Fibroblast of mammary gland (primary cell): Measurements from ENCODE around the gene CLEC11A.

Source experiments
- DNase-seq: peaks from one replicate; pipeline ENCODE4 v3.0.0-alpha.2; 2010; ENCODE audit warnings: low read depth
- H3K4me3 ChIP-seq: 2 replicates; pipeline ENCODE4 v1.5.1; 2011; ENCODE audit warnings: low read depth, mild to moderate bottlenecking, low read length, moderate library complexity; ENCODE audit not compliant: control insufficient read depth
- TF ChIP-seq, protein P1 (sequence below): conservative IDR thresholded peaks from 2 replicates; pipeline ENCODE4 v1.5.1; 2011; ENCODE audit warnings: low read depth, low read length, inconsistent platforms; ENCODE audit not compliant: control insufficient read depth, insufficient read depth

The CLEC11A gene

GRCh38 chr19:50722201-50723013 is 757 bp upstream of the CLEC11A start:
- peak; percentile 35 for DNase-seq
- peak overlapping the region; percentile 74 for H3K4me3 ChIP-seq
- TF ChIP-seq, protein P1, sequence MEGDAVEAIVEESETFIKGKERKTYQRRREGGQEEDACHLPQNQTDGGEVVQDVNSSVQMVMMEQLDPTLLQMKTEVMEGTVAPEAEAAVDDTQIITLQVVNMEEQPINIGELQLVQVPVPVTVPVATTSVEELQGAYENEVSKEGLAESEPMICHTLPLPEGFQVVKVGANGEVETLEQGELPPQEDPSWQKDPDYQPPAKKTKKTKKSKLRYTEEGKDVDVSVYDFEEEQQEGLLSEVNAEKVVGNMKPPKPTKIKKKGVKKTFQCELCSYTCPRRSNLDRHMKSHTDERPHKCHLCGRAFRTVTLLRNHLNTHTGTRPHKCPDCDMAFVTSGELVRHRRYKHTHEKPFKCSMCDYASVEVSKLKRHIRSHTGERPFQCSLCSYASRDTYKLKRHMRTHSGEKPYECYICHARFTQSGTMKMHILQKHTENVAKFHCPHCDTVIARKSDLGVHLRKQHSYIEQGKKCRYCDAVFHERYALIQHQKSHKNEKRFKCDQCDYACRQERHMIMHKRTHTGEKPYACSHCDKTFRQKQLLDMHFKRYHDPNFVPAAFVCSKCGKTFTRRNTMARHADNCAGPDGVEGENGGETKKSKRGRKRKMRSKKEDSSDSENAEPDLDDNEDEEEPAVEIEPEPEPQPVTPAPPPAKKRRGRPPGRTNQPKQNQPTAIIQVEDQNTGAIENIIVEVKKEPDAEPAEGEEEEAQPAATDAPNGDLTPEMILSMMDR: no peak

DNA sequence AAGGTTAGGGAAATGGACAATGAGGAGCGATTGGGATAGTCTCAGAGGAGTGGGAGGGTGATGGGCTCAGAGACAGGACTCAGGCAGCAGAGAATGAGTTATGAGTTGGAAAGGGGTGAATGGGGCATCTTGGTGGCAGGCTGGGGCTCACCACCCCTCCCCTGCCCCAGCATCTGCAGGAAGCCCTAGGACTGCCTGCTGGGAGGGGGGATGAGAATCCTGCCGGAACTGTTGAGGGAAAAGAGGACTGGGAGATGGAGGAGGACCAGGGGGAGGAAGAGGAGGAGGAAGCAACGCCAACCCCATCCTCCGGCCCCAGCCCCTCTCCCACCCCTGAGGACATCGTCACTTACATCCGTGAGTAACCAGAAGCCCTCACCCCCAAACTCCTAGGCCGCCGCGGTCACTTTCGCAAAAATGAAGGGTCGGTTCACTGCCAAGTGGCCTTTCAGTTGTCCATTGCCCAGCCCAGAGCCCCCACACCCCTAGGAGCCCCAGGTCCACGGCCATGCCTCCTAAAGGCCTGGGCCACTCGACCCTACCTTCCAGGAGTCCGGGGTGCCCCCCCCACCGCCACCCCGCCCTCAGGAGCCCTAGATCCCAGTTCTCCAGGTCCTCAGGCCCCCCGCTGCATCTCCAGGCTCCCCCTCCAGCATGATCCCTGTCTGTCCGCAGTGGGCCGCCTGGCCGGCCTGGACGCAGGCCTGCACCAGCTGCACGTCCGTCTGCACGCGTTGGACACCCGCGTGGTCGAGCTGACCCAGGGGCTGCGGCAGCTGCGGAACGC is 764 bp downstream of the CLEC11A start:
- no peak for DNase-seq
- H3K4me3 ChIP-seq: peak overlapping the region; percentile 74
- TF ChIP-seq, protein P1: no peak

GRCh38 chr19:50724522-50725217 is 1.5 kb downstream of the CLEC11A start:
- TF ChIP-seq, protein P1: peak; percentile 48
- peak; percentile 99 for DNase-seq
- peak overlapping the region; percentile 74 for H3K4me3 ChIP-seq

DNA sequence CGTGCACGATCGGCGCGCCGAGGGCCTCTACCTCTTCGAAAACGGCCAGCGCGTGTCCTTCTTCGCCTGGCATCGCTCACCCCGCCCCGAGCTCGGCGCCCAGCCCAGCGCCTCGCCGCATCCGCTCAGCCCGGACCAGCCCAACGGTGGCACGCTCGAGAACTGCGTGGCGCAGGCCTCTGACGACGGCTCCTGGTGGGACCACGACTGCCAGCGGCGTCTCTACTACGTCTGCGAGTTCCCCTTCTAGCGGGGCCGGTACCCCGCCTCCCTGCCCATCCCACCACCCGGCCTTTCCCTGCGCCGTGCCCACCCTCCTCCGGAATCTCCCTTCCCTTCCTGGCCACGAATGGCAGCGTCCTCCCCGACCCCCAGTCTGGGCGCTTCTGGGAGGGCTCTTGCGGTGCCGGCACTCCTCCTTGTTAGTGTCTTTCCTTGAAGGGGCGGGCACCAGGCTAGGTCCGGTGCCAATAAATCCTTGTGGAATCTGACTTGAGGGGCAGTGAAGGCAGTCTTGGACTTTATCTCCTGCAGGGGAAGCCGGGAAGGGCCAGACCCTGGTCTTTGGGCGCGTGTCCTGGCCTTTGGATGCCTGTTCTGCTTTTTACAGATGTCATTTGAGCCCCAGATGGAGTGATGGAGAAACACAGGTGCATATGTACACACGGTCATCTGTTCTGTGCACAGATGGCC is 2.2 kb downstream of the CLEC11A start:
- H3K4me3 ChIP-seq: peak overlapping the region; percentile 60
- no peak for DNase-seq
- TF ChIP-seq, protein P1: no peak

- TF ChIP-seq, protein P1: no peak
- peak overlapping the region; percentile 60 for H3K4me3 ChIP-seq
- no peak for DNase-seq
Observed at GRCh38 chr19:50725911-50726230, 2.7 kb downstream of the CLEC11A start.

DNA sequence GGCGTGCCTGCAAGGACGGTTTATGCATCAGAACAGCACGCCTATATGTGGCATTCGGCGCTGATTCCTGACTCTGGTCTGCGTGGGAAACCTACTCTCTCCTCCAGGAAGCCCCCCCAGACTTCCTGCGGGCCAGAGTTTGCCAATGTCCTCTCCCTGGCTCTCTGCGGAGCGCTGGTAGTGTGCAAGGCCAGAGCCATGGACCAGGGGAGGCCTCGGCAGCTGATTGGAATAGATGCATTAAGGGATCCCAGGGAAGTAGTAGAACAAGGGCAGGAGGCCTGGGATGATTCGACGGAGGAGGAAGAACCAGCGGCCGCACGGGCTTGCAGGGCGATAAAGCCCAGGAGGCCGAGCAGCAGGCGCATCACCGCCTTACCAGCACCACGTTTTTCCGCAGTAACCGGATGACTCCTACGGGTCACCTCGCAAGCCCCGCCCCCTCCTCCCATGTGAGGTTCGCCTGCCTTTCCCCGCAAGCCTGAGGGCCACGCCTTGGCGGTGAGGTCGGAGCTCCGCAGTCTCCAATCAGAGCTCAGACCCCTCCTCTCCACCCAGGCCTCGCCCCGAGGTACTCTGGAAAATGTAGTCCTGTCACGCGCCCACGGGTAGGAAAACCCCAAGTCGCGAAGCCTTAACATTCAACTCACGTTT is 5.0 kb downstream of the CLEC11A start:
- TF ChIP-seq, protein P1: no peak
- H3K4me3 ChIP-seq: no peak overlapping the region
- DNase-seq: peak; percentile 84
